Activated CD8-positive, alpha-beta T cell treated with anti-CD3 and anti-CD28 coated beads, Interleukin-2, amount 10 ng/mL, durations not matched to agents 7 days and 5 days (primary cell): ENCODE results near the gene MTMR2. TPM values are rescaled to one million over a fixed set of nuclear protein-coding genes. Genes with fewer than 3 reads are reported as not detected.

Source experiments
- ATAC-seq: fragments of 150-1000 bp; cut with Tn5 transposase; one replicate; pipeline ENCODE4 v1.10.0; 2021; ENCODE audit warnings: moderate library complexity
- CTCF ChIA-PET: fragments of 350-600 bp; sonication (Branson Sonifier 250); formaldehyde crosslinking; loops from one replicate; lab custom pipeline; 2021; ENCODE audit warnings: antibody characterized with exemption; lab: Charles Lee
- POLR2A ChIA-PET: fragments of 350-600 bp; sonication (Branson Sonifier 250); formaldehyde crosslinking; loops from one replicate; lab custom pipeline; 2021; ENCODE audit warnings: antibody characterized with exemption; lab: Charles Lee
- DNase-seq: peaks from one replicate; pipeline ENCODE4 v3.0.0-alpha.2; 2020
- H3K27ac Mint-ChIP-seq: one replicate; pipeline ENCODE4 v1.8.0; 2021; ENCODE audit warnings: mild to moderate bottlenecking, mixed read lengths
- H3K27me3 Mint-ChIP-seq: one replicate; pipeline ENCODE4 v1.8.0; 2021; ENCODE audit warnings: low read depth, mixed read lengths
- H3K36me3 Mint-ChIP-seq: one replicate; pipeline ENCODE4 v1.8.0; 2021; ENCODE audit warnings: low read depth, mixed read lengths
- H3K4me1 Mint-ChIP-seq: one replicate; pipeline ENCODE4 v1.8.0; 2021; ENCODE audit warnings: low read depth, mixed read lengths
- H3K4me3 Mint-ChIP-seq: one replicate; pipeline ENCODE4 v1.8.0; 2021; ENCODE audit warnings: mild to moderate bottlenecking, mixed read lengths
- H3K9me3 Mint-ChIP-seq: one replicate; pipeline ENCODE4 v1.8.0; 2022; ENCODE audit warnings: mixed read lengths; ENCODE audit not compliant: insufficient read depth
- total RNA-seq, 2 experiments: library from RNA; stranded (reverse); gene quantifications; one replicate each; pipeline ENCODE4 v1.2.3, GENCODE V29; 2021

MTMR2 gene
- total RNA-seq, 2 experiments from 2014 or later: 27.9 to 29.5 TPM

GRCh38 chr11:95898782-95899181 is 25.1 kb downstream of the MTMR2 start:
- H3K9me3 Mint-ChIP-seq: no peaks in the 10 kb centered on the region
- CTCF ChIA-PET: no interaction called here
- POLR2A ChIA-PET: no interaction called here

DNA sequence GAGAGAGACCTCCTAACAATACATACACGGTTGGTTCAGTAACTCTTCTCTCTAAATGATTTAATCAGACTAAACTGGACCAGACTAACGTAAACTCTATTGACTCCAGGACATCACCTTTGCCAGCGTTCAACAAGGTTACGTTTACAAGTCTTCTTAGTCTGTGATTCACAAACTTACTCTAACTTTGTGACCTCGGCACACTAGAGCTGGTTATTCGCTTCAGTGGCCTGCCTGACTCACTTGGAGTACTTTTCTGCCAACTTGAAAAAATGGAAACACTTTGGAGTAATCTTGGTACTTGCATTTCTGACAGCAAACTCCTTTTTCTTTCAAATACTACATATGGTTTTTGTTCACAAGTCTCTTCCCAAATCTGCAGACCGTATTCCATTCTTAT is 26.2 kb downstream of the MTMR2 start:
- POLR2A ChIA-PET: no interaction called here
- no peaks in the 10 kb centered on the region for H3K4me1 Mint-ChIP-seq
- no peaks in the 10 kb centered on the region for H3K36me3 Mint-ChIP-seq
- no peak overlapping the region for H3K27ac Mint-ChIP-seq
- CTCF ChIA-PET: interaction anchor here (0.9 to 1.1 kb wide), 2 partner anchors 9 to 496 kb away, joined by 3 read pairs; no protein-coding TSS in a partner anchor
- H3K27me3 Mint-ChIP-seq: no peaks in the 10 kb centered on the region
- no peak for ATAC-seq
- H3K4me3 Mint-ChIP-seq: no peak overlapping the region
- no peaks in the 10 kb centered on the region for H3K9me3 Mint-ChIP-seq
- DNase-seq: no peak

More at GRCh38 chr11:95898782-95899181, 25.1 kb downstream of the MTMR2 start:
- H3K4me1 Mint-ChIP-seq: no peaks in the 10 kb centered on the region
- DNase-seq (no peak), ATAC-seq (no peak)
- no peak overlapping the region for H3K4me3 Mint-ChIP-seq
- no peaks in the 10 kb centered on the region for H3K36me3 Mint-ChIP-seq
- H3K27me3 Mint-ChIP-seq: no peaks in the 10 kb centered on the region
- H3K27ac Mint-ChIP-seq: no peak overlapping the region

DNA sequence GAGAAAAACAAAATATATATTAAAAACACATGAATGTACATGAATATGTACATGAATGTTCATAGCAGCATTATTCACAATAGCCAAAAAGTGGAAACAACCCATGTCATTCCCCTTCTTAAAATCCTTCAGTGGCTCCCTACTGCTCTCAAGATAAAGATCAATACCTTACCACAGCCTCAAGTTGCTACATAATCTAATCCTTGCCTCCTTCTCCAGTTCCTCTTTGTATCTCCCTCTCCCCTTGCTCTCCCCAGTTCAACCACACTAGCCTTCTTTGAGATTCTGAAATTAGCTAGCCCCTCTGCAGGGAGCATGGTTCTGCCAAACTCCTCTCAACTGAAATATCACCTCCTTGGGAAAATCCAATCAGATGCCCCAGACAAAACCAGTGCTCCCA is 28.1 kb downstream of the MTMR2 start:
- H3K36me3 Mint-ChIP-seq: no peaks in the 10 kb centered on the region
- H3K4me3 Mint-ChIP-seq: no peak overlapping the region
- H3K27me3 Mint-ChIP-seq: no peaks in the 10 kb centered on the region
- CTCF ChIA-PET: no interaction called here
- no peak for DNase-seq
- no peaks in the 10 kb centered on the region for H3K4me1 Mint-ChIP-seq
- H3K9me3 Mint-ChIP-seq: no peaks in the 10 kb centered on the region
- no peak overlapping the region for H3K27ac Mint-ChIP-seq
- ATAC-seq: no peak
- POLR2A ChIA-PET: no interaction called here

- DNase-seq (no peak), ATAC-seq (no peak)
- no peaks in the 10 kb centered on the region for H3K9me3 Mint-ChIP-seq
- H3K36me3 Mint-ChIP-seq: no peaks in the 10 kb centered on the region
- no peak overlapping the region for H3K4me3 Mint-ChIP-seq
- H3K27me3 Mint-ChIP-seq: no peaks in the 10 kb centered on the region
- CTCF ChIA-PET: no interaction called here
- POLR2A ChIA-PET: no interaction called here
- no peak overlapping the region for H3K27ac Mint-ChIP-seq
- H3K4me1 Mint-ChIP-seq: peaks cover 3% of the 10 kb centered on the region
Measured at GRCh38 chr11:95892892-95893570, 30.9 kb downstream of the MTMR2 start.

- DNase-seq (no peak), ATAC-seq (no peak)
- H3K4me1 Mint-ChIP-seq: peaks cover 3% of the 10 kb centered on the region
- ChIA-PET POLR2A (no interaction called here), CTCF (no interaction called here)
- H3K27me3 Mint-ChIP-seq: no peaks in the 10 kb centered on the region
- H3K27ac Mint-ChIP-seq: no peak overlapping the region
- H3K4me3 Mint-ChIP-seq: no peak overlapping the region
- peaks cover 1% of the 10 kb centered on the region for H3K36me3 Mint-ChIP-seq
- no peaks in the 10 kb centered on the region for H3K9me3 Mint-ChIP-seq
Measured at GRCh38 chr11:95892492-95892891, 31.4 kb downstream of the MTMR2 start.

DNA sequence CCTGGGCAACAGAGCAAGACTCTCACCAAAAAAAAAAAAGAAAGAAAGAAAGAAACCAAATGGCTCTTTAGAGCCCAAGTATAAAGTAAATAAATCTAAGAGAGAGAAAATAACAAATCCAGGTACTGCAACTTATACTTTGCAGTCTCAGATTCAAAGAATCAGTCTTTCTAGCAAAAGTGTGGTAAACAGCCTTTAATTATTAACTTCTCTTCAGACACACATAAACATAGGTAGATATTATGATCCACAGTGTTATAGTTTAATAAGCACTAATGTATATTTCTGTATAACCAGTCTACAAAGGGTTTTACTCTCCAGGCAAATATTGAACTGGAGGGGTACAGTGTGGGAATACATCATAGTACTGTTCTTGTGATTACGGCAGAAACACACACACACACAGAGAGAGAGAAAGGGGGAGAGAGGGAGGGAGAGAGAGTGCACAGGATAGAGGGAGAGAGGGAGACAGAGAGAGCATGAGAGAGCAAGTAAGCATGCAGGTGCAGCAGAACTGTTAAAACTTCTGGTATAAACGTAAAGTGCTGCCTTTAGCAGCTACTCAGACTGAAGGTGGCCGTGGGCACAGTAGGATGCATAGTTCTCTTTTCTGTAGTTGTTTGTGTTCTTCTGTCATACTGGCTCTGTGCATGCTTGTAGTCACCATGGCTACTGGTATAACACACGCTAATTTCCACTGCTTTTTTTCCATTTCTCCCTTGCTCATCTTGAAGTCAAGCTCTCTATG is 32.3 kb downstream of the MTMR2 start:
- Mint-ChIP-seq H3K9me3 (no peaks in the 10 kb centered on the region), H3K4me3 (no peak overlapping the region), H3K27me3 (no peaks in the 10 kb centered on the region), H3K36me3 (peaks cover 7% of the 10 kb centered on the region), H3K4me1 (peaks cover 3% of the 10 kb centered on the region), H3K27ac (no peak overlapping the region)
- ChIA-PET CTCF (no interaction called here), POLR2A (interaction anchor here (0.6 kb wide), 1 partner anchor 22 kb away, joined by 3 read pairs; no protein-coding TSS in a partner anchor)
- no peak for ATAC-seq
- no peak for DNase-seq

- ATAC-seq: no peak
- POLR2A ChIA-PET: interaction anchor here (1.0 kb wide), 1 partner anchor 13 kb away, joined by 5 read pairs; no protein-coding TSS in a partner anchor
- DNase-seq: no peak
- no peak overlapping the region for H3K4me3 Mint-ChIP-seq
- CTCF ChIA-PET: no interaction called here
- H3K27me3 Mint-ChIP-seq: no peaks in the 10 kb centered on the region
- no peak overlapping the region for H3K27ac Mint-ChIP-seq
- peaks cover 3% of the 10 kb centered on the region for H3K4me1 Mint-ChIP-seq
- no peaks in the 10 kb centered on the region for H3K9me3 Mint-ChIP-seq
- peaks cover 11% of the 10 kb centered on the region for H3K36me3 Mint-ChIP-seq
Measured at GRCh38 chr11:95888852-95889251, 35.1 kb downstream of the MTMR2 start.

GRCh38 chr11:95888439-95888838 is 35.5 kb downstream of the MTMR2 start:
- no peaks in the 10 kb centered on the region for H3K9me3 Mint-ChIP-seq
- H3K27ac Mint-ChIP-seq: no peak overlapping the region
- H3K4me1 Mint-ChIP-seq: peaks cover 3% of the 10 kb centered on the region
- POLR2A ChIA-PET: interaction anchor here (1.0 kb wide), 1 partner anchor 13 kb away, joined by 5 read pairs; no protein-coding TSS in a partner anchor
- peaks cover 11% of the 10 kb centered on the region for H3K36me3 Mint-ChIP-seq
- H3K27me3 Mint-ChIP-seq: no peaks in the 10 kb centered on the region
- DNase-seq (no peak), ATAC-seq (no peak)
- H3K4me3 Mint-ChIP-seq: no peak overlapping the region
- CTCF ChIA-PET: no interaction called here

DNA sequence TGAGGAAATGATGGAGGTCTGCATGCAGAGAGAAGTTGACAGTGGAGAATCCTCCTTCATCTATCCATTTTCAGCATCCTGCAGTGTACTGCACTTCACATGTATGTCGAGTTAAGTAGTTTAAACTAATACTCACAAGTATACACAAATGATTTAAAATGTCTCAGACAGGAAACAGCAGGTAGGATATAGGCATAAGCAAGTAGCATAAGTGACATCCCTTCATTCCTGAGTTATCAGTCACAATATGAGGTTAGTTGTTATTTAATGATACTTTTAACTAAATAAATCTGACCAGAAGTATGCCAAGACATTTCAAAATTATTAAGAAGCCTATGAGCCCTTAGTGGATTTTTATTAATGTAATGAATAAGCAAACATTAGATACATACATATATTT is 37.4 kb downstream of the MTMR2 start:
- no peaks in the 10 kb centered on the region for H3K9me3 Mint-ChIP-seq
- no peak overlapping the region for H3K4me3 Mint-ChIP-seq
- ChIA-PET POLR2A (no interaction called here), CTCF (no interaction called here)
- peaks cover 3% of the 10 kb centered on the region for H3K4me1 Mint-ChIP-seq
- H3K36me3 Mint-ChIP-seq: peaks cover 15% of the 10 kb centered on the region
- DNase-seq (no peak), ATAC-seq (no peak)
- H3K27me3 Mint-ChIP-seq: no peaks in the 10 kb centered on the region
- H3K27ac Mint-ChIP-seq: no peak overlapping the region

- no peak overlapping the region for H3K27ac Mint-ChIP-seq
- ChIA-PET POLR2A (interaction anchor here (0.6 kb wide), 1 partner anchor 31 kb away, joined by 3 read pairs; no protein-coding TSS in a partner anchor), CTCF (interaction anchor here (1.1 kb wide), 1 partner anchor 458 kb away, joined by 4 read pairs; the partner anchor contains the start of gene MAML2)
- H3K36me3 Mint-ChIP-seq: peaks cover 15% of the 10 kb centered on the region
- H3K4me1 Mint-ChIP-seq: peaks cover 3% of the 10 kb centered on the region
- no peaks in the 10 kb centered on the region for H3K27me3 Mint-ChIP-seq
- DNase-seq: no peak
- no peak overlapping the region for H3K4me3 Mint-ChIP-seq
- no peak for ATAC-seq
- no peaks in the 10 kb centered on the region for H3K9me3 Mint-ChIP-seq
Measured at GRCh38 chr11:95884802-95885201, 39.1 kb downstream of the MTMR2 start.

- DNase-seq (no peak), ATAC-seq (no peak)
- Mint-ChIP-seq H3K9me3 (no peaks in the 10 kb centered on the region), H3K27me3 (no peaks in the 10 kb centered on the region), H3K4me3 (no peak overlapping the region), H3K4me1 (peaks cover 3% of the 10 kb centered on the region), H3K27ac (no peak overlapping the region), H3K36me3 (peaks cover 15% of the 10 kb centered on the region)
- POLR2A ChIA-PET: no interaction called here
- CTCF ChIA-PET: interaction anchor here (1.1 kb wide), 1 partner anchor 459 kb away, joined by 4 read pairs; the partner anchor contains the start of gene MAML2
Measured at GRCh38 chr11:95884376-95884775, 39.5 kb downstream of the MTMR2 start.

GRCh38 chr11:95883381-95883780 is 40.5 kb downstream of the MTMR2 start:
- peaks cover 16% of the 10 kb centered on the region for H3K36me3 Mint-ChIP-seq
- no peak overlapping the region for H3K27ac Mint-ChIP-seq
- no peaks in the 10 kb centered on the region for H3K9me3 Mint-ChIP-seq
- no peaks in the 10 kb centered on the region for H3K27me3 Mint-ChIP-seq
- no peaks in the 10 kb centered on the region for H3K4me1 Mint-ChIP-seq
- CTCF ChIA-PET: no interaction called here
- H3K4me3 Mint-ChIP-seq: no peak overlapping the region
- DNase-seq (no peak), ATAC-seq (no peak)
- POLR2A ChIA-PET: no interaction called here
